K562 (cell line): Measurements from ENCODE around the gene DTNBP1. TPM values are rescaled to one million over a fixed set of nuclear protein-coding genes. Genes with fewer than 3 reads are reported as not detected.
A peak's percentile ranks its signal among the peaks of the same experiment; 100 is the strongest.

Experiments used
- CEBPZ ChIP-seq: fragments of 150-350 bp; IDR thresholded peaks from 2 replicates; pipeline ENCODE4 v1.6.1; 2014; ENCODE audit warnings: low read depth, mild to moderate bottlenecking, low read length, borderline replicate concordance
- GATAD2A ChIP-seq: fragments of 450-650 bp; IDR thresholded peaks from 2 replicates; pipeline ENCODE4 v1.6.1; 2017
- HCFC1 ChIP-seq: IDR thresholded peaks from 2 replicates; pipeline ENCODE4 v1.6.1; 2012; ENCODE audit warnings: low read depth, low read length, improper control_type of control experiment
- JUNB ChIP-seq: fragments of 450-650 bp; formaldehyde crosslinking; conservative IDR thresholded peaks from 2 replicates; pipeline ENCODE4 v1.4.0; 2020; ENCODE audit warnings: mild to moderate bottlenecking
- MITF ChIP-seq: IDR thresholded peaks from 2 replicates; pipeline ENCODE4 v1.6.1; 2014; ENCODE audit warnings: antibody characterized with exemption
- REST ChIP-seq, 2 experiments: fragments of 450-650 bp; formaldehyde crosslinking in 1 of 2; IDR thresholded peaks; 2 replicates each; pipeline versions ENCODE4 v1.4.0 to v1.6.1; 2014 to 2020; ENCODE audit warnings: mild to moderate bottlenecking in 2 of 2, borderline replicate concordance in 1 of 2, low read depth in 1 of 2
- SAFB ChIP-seq: fragments of 200-400 bp; formaldehyde crosslinking; IDR thresholded peaks from 2 replicates; pipeline ENCODE4 v1.6.1; 2017; ENCODE audit warnings: low read depth, low read length, borderline replicate concordance
- TEAD1 ChIP-seq, 2 experiments: fragments of 450-650 bp in 1 of 2; sonication (generic) in 1 of 2; formaldehyde crosslinking; IDR thresholded peaks; 2 replicates each; pipeline versions ENCODE4 v1.4.0 to v1.8.0; 2020 to 2022; ENCODE audit warnings: mild to moderate bottlenecking in 2 of 2, missing genetic modification reagents in 1 of 2
- USF2 ChIP-seq: sonication (generic); formaldehyde crosslinking; IDR thresholded peaks from 2 replicates; pipeline ENCODE4 v1.5.0; 2020; ENCODE audit warnings: missing genetic modification reagents
- ZBTB7A ChIP-seq: IDR thresholded peaks from 2 replicates; pipeline ENCODE4 v1.6.1; 2011; ENCODE audit warnings: low read depth, mild to moderate bottlenecking, low read length, moderate library complexity, borderline replicate concordance; ENCODE audit not compliant: control insufficient read depth
- ZFP36 ChIP-seq: fragments of 150-350 bp; IDR thresholded peaks from 2 replicates; pipeline ENCODE4 v1.6.1; 2018; ENCODE audit warnings: low read length, low read depth; ENCODE audit not compliant: partially characterized antibody
- polyA plus RNA-seq, 8 experiments: library from polyadenylated mRNA; depleted of rRNA in 4 of 8; stranded (reverse) in 5 of 8; unstranded in 3 of 8; fragments of >200 nt; fragmentation: Nextera tagmentation in 2 of 8; fragmentation: Illumina TruSeq in 1 of 8; extraction: Ambion mirVana in 2 of 8; extraction: Trizol in 1 of 8; gene quantifications; 2 replicates each; pipeline versions ENCODE4 v1.2.1 to v1.2.3, GENCODE V29; 2011 to 2014; ENCODE audit warnings: inconsistent platforms in 1 of 8, missing spikeins in 1 of 8
- total RNA-seq, 7 experiments: library from RNA; depleted of rRNA in 6 of 7; stranded (reverse); fragments of >200 nt in 6 of 7; fragmentation: Illumina TruSeq in 2 of 7; extraction: Trizol in 2 of 7; gene quantifications; 2 replicates each; pipeline versions ENCODE4 v1.2.1 to v1.2.3, GENCODE V29; 2011 to 2021; ENCODE audit warnings: low replicate concordance in 1 of 7

Gene DTNBP1
- total and polyA plus RNA-seq, 9 of the 15 experiments (the other 6 are each of a cell fraction or from before 2014, with no cell fraction given): 16.7 to 54.5 (median 21.4) TPM

DNA sequence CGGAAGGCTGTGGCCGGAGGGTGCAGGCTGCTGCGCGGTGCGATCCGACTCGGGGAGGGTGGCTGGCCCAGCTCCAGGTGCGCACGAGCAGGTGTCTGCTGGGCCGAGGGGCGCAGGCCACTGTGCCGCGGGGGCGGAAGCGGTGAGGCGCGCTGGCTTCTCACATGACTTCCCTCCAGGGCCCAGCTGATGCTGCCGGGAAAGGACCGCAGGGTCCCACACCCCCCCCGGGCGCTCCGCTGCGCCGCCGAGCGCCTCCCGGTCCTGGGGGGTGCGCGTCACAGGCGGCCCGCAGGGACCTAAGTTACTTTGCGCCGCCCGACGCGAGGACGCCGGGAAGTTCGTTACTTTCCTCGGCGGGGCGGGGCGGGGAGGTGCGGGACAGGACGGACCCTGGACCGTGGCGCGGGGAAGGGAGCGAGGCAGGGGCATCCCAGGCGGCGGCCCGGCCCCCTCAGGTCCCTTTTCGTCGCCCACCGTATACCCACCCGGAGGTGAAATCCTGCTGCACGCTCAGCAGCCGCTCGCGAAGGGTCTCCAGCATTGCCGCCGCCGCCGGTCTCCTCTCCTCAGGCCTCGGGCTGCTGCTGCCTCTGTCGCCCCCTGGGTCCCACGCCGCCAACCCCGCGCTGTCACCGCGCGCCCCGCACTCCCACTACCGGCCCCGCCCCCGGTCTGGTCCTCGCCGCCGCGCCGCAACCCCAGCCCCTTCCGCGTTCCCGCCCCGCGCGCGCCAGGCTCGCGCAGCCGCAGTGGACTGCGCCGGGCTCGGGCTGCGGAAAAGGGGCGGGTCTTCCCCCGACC, at the start of gene DTNBP1 (continued):
- TF ChIP-seq REST (IDR thresholded peaks at IDR 0.05; ENCODE audit: borderline replicate concordance): peak; percentile 28; the same call in 1 of the 2 replicates
- 0 out of 2 replicates have a peak, but pooled peaks have one; percentile 14 for TF ChIP-seq REST (CRISPR knock-in tag; IDR thresholded peaks at IDR 0.05; ENCODE audit: low read depth)
- TF ChIP-seq HCFC1: no peak
- peak; percentile 62; the same call in 1 of the 2 replicates for TF ChIP-seq USF2 (CRISPR knock-in tag)
- peak; percentile 23; the same call in 1 of the 2 replicates for TF ChIP-seq SAFB
- peak; percentile 23 for TF ChIP-seq GATAD2A
- TF ChIP-seq ZBTB7A: peak; percentile 82
- peak in 1 of 2 experiments; percentile 82; a peak in 1 of 4 replicates for TF ChIP-seq TEAD1 (CRISPR knock-in tag; IDR thresholded peaks at IDR 0.05)
- TF ChIP-seq CEBPZ: no peak
- no peak for TF ChIP-seq ZFP36
- TF ChIP-seq JUNB (CRISPR knock-in tag): no peak
- peak; percentile 78; the same call in 1 of the 2 replicates for TF ChIP-seq MITF
